CD4-positive, alpha-beta T cell treated with Interleukin-2 at 100 ng/mL for 4 hours (primary cell): ENCODE results near the gene ZBTB39.
"Not testable (repeated sequence)": the region's sequence is repeated elsewhere in the genome, so short reads cannot be mapped to it uniquely, and the experiment has no call there.

Experiments used
- DNase-seq: peaks from one replicate; pipeline ENCODE4 v3.0.0-alpha.2; 2020; ENCODE audit warnings: low spot score

ZBTB39 gene

GRCh38 chr12:57005980-57006808 is at the start of gene ZBTB39:
ZBTB39 (minus strand) TSS chr12:57006546; CDS start chr12:57004917, 1,629 bp downstream.
- peak; percentile 68 for DNase-seq

DNA sequence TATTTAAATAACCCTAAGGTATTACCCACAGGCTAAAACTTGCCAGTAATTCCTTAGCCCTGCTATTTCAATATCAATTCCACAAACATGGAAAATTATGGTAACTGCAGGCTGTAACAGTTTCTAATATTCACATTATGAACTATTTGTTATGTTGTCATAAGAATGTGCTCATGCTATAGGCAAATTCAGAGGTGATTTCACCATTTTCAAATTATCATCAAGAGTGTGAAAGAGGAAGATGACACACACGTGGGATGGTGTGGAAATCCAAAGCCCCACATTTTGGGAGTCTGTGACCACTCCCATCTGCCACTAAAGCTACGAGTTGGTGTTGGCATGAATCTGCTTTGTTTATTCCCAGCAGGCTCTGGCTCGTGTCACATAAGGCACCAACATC is 49.5 kb upstream of the ZBTB39 start:
- no peak for DNase-seq

GRCh38 chr12:57053901-57054300 is 47.6 kb upstream of the ZBTB39 start:
- not testable (repeated sequence) for DNase-seq

DNA sequence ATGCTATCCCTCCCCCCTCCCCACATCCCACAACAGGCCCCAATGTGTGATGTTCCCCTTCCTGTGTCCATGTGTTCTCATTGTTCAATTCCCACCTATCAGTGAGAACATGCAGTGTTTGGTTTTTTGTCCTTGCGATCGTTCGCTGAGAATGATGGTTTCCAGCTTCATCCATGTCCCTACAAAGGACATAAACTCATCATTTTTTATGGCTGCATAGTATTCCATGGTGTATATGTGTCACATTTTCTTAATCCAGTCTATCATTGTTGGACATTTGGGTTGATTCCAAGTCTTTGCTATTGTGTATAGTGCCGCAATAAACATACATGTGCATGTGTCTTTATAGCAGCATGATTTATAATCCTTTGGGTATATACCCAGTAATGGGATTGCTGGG is 46.8 kb upstream of the ZBTB39 start:
- not testable (repeated sequence) for DNase-seq

DNA sequence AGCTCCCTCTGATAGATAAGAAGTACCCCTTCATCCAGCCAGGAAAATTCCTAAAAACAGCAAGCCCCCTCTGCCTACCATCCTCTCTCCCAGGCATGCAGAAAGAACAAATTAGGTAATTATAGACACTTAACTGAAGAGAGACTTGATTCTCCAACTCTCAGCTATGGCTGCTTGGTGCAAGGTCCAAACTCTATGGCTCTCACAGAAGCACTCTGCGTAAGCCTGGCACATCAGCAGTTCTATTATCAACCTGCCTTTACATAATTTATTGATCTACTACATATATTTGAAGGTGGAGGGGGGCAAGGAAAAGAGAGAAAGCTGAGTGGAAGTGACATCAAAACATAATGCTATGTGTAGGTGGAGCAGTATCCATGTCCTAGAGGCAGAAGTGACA is 44.7 kb upstream of the ZBTB39 start:
- no peak for DNase-seq

GRCh38 chr12:57049890-57050289 is 43.5 kb upstream of the ZBTB39 start, which contains the start of gene MYO1A:
MYO1A (minus strand) TSS chr12:57050129; CDS start chr12:57048323, 1,806 bp downstream.
- DNase-seq = no peak

- DNase-seq = no peak
Measured at GRCh38 chr12:57049119-57049446, 42.7 kb upstream of the ZBTB39 start.

DNA sequence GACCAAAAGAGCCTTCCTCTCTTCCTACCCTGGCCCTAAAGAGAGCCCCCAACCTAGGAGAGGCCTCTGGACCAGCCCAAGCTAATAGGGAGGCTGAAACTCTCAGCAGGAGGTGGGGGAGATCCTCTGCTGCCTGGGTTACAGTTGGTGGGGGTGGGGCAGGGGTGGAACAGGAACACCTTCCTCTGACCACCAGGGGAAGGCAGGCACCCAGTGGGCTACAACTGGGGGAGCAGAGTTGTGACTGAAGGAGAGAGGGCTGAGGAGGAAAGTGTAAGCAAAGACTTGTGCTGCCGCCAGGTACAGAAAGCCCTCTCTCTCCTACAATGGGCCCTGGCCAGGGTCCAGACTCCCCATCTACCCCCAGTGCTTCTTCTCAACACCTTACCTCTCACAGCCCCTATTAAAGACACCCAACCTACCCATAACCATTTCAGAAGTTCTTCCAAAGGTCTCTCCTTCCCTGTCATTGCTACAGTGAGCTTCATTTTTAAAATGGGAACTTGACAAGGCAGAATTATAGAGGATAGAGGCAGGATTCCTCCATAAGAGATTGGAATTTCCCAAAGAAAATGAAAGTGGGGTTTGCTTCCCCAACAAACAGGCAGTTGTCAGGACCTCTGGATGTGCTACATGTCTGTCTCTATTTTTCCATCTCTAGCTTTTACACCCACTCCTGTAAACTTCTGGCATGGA is 42.2 kb upstream of the ZBTB39 start:
- no peak for DNase-seq

- DNase-seq = no peak
Measured at GRCh38 chr12:57047981-57048380, 41.6 kb upstream of the ZBTB39 start.

GRCh38 chr12:57046947-57047890 is 40.9 kb upstream of the ZBTB39 start:
- peak; percentile 34 for DNase-seq

GRCh38 chr12:57046086-57046791 is 39.9 kb upstream of the ZBTB39 start:
- no peak for DNase-seq

- no peak for DNase-seq
Measured at GRCh38 chr12:57044889-57045288, 38.5 kb upstream of the ZBTB39 start.

- DNase-seq = no peak
Measured at GRCh38 chr12:57044468-57044867, 38.1 kb upstream of the ZBTB39 start.

GRCh38 chr12:57042695-57043094 is 36.3 kb upstream of the ZBTB39 start:
- DNase-seq = no peak

DNA sequence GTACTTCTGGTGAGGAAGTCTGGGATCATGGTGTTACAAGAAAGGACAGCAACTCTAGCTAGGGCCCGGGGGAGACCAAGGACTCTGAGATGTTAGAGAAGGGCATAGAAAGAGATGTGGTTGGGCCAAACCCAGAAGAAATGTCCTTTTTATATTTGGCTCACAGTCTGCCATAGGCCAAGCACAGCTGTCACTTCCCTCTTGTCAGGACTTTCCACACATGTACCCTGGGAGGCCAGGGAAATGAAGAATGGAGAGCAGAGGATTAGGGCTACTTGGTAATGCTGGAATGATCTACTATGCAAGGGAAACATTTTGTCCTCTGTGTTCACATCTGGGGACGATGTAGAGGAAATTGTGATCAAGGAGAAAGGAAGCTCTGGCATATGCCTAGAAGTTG is 34.4 kb upstream of the ZBTB39 start:
- no peak for DNase-seq

DNA sequence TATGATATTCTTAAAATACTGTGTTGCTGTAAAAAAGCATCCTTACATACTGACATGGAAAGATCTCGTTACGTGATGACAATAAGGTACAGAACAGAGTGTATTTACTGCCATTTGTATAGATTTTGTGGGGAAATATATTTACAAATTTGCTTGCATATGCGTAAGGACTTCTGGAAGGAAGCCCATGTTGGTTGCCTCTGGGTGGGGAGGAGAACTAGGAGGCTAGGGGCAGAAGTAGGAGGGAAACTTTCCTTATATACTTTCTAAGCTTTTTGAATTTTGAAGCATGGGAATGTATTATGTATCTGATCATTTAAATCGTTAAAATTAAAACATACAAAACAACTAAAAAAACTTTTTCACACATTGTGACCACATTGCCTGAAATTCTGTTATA is 33.9 kb upstream of the ZBTB39 start:
- no peak for DNase-seq

- no peak for DNase-seq
Measured at GRCh38 chr12:57039016-57039798, 32.9 kb upstream of the ZBTB39 start.

DNA sequence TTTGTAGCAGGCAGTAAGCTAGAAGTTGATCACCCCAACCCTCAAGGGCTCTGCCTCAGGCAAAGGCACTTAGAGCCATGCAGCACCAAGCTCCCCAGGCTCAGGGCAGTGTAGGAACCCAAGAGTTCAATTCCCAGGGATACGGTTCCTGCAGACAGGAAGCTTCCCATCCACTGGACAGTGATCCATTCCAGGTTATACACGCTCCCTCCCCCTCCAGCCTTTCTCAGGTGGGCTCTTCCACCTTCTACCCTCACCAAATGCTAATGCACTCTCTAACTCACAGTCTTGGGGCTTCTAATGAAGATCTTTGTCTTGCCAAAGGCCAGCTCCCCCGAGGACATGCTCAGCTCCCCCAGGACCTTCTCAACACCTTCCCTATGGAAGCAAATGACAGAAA is 30.9 kb upstream of the ZBTB39 start:
- DNase-seq = no peak

DNA sequence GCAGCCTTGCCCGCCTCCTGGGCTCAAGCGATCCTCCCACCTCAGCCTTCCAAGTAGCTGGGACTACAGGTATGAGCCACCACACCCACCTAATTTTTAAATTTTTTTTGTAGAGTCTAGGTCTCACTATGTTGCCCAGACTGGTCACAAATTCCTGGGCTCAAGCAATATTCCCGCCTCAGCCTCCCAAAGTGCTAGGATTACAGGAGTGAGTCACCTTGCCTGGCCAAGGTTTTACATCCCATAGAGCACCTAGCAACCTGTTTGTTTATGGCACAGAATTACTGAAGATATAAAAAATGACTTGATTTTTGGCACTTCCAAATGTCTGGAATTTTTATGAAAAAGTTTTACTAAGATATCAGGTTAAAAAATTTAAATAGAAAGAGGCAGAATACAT is 27.1 kb upstream of the ZBTB39 start:
- no peak for DNase-seq

- no peak for DNase-seq
Measured at GRCh38 chr12:57031789-57032188, 25.4 kb upstream of the ZBTB39 start.
